Activated CD8-positive, alpha-beta T cell treated with anti-CD3 and anti-CD28 coated beads for 36 hours (primary cell): ENCODE results near the gene RNF168. TPM values are rescaled to one million over a fixed set of nuclear protein-coding genes. Genes with fewer than 3 reads are reported as not detected.
A peak's percentile ranks its signal among the peaks of the same experiment; 100 is the strongest.
"Not testable (repeated sequence)": the region's sequence is repeated elsewhere in the genome, so short reads cannot be mapped to it uniquely, and the experiment has no call there.

Experiments used
- ATAC-seq: fragments of 200-7000 bp; cut with Tn5 transposase; one replicate; pipeline ENCODE4 v1.10.0; 2021; ENCODE audit warnings: mild to moderate bottlenecking, moderate library complexity
- CTCF ChIA-PET: fragments of 350-600 bp; sonication (Branson Sonifier 250); formaldehyde crosslinking; loops from one replicate; lab custom pipeline; 2021; ENCODE audit warnings: antibody characterized with exemption; lab: Charles Lee
- POLR2A ChIA-PET: fragments of 350-600 bp; sonication (Branson Sonifier 250); formaldehyde crosslinking; loops from one replicate; lab custom pipeline; 2021; ENCODE audit warnings: antibody characterized with exemption; lab: Charles Lee
- DNase-seq: peaks from one replicate; pipeline ENCODE4 v3.0.0-alpha.2; 2020
- H3K27ac Mint-ChIP-seq: one replicate; pipeline ENCODE4 v1.8.0; 2021; ENCODE audit warnings: mild to moderate bottlenecking, mixed read lengths
- H3K27me3 Mint-ChIP-seq: one replicate; pipeline ENCODE4 v1.8.0; 2021; ENCODE audit warnings: mixed read lengths
- H3K36me3 Mint-ChIP-seq: one replicate; pipeline ENCODE4 v1.8.0; 2021; ENCODE audit warnings: low read depth, mixed read lengths
- H3K4me1 Mint-ChIP-seq: one replicate; pipeline ENCODE4 v1.8.0; 2021; ENCODE audit warnings: low read depth, mixed read lengths
- H3K4me3 Mint-ChIP-seq: one replicate; pipeline ENCODE4 v1.8.0; 2021; ENCODE audit warnings: mild to moderate bottlenecking, moderate library complexity, mixed read lengths
- H3K9me3 Mint-ChIP-seq: one replicate; pipeline ENCODE4 v1.8.0; 2021; ENCODE audit warnings: mixed read lengths
- intact Hi-C: fragments of 100-400 bp; cut with micrococcal nuclease; formaldehyde crosslinking; loops from one replicate; pipeline ENCODE4 v1.10.0; 2022
- total RNA-seq, 2 experiments: library from RNA; stranded (reverse); gene quantifications; one replicate each; pipeline ENCODE4 v1.2.3, GENCODE V29; 2021
- TF ChIP-seq, protein P1 (sequence below): fragments of 200-600 bp; IDR thresholded peaks from one replicate; pipeline ENCODE4 v1.8.0; 2022; ENCODE audit warnings: antibody characterized with exemption, mild to moderate bottlenecking

RNF168 gene
- total RNA-seq, 2 experiments from 2014 or later: 20.9 to 21.2 TPM

GRCh38 chr3:196471551-196471950 lies 32.0 kb downstream of the RNF168 start:
- Mint-ChIP-seq H3K4me3 (no peak overlapping the region), H3K9me3 (no peaks in the 10 kb centered on the region), H3K27me3 (no peaks in the 10 kb centered on the region), H3K36me3 (peaks cover 29% of the 10 kb centered on the region), H3K4me1 (peaks cover 11% of the 10 kb centered on the region), H3K27ac (no peak overlapping the region)
- intact Hi-C loops: no loop called here
- no peak for DNase-seq
- ChIA-PET POLR2A (no interaction called here), CTCF (interaction anchor here (0.6 kb wide), 1 partner anchor 8 kb away, joined by 4 read pairs; no protein-coding TSS in a partner anchor)
- TF ChIP-seq, protein P1, sequence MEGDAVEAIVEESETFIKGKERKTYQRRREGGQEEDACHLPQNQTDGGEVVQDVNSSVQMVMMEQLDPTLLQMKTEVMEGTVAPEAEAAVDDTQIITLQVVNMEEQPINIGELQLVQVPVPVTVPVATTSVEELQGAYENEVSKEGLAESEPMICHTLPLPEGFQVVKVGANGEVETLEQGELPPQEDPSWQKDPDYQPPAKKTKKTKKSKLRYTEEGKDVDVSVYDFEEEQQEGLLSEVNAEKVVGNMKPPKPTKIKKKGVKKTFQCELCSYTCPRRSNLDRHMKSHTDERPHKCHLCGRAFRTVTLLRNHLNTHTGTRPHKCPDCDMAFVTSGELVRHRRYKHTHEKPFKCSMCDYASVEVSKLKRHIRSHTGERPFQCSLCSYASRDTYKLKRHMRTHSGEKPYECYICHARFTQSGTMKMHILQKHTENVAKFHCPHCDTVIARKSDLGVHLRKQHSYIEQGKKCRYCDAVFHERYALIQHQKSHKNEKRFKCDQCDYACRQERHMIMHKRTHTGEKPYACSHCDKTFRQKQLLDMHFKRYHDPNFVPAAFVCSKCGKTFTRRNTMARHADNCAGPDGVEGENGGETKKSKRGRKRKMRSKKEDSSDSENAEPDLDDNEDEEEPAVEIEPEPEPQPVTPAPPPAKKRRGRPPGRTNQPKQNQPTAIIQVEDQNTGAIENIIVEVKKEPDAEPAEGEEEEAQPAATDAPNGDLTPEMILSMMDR: no peak
- no peak for ATAC-seq

DNA sequence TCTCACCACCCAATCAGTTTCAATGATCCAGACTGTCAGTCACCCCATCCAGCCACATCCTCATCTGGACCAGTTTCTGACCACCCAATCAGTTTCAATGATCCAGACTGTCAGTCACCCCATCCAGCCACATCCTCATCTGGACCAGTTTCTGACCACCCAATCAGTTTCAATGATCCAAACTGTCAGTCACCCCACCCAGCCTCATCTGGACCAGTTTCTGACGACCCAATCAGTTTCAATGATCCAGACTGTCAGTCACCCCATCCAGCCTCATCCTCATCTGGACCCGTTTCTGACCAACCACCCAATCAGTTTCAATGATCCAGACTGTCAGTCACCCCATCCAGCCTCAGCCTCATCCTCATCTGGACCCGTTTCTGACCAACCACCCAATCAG lies 33.4 kb downstream of the RNF168 start:
- POLR2A ChIA-PET, ATAC-seq, intact Hi-C loops, H3K9me3 Mint-ChIP-seq, DNase-seq, H3K4me3 Mint-ChIP-seq, H3K27ac Mint-ChIP-seq, CTCF ChIA-PET, H3K27me3 Mint-ChIP-seq: not testable (repeated sequence)
- H3K36me3 Mint-ChIP-seq: peaks cover 27% of the 10 kb centered on the region
- H3K4me1 Mint-ChIP-seq: peaks cover 11% of the 10 kb centered on the region

GRCh38 chr3:196463804-196464203 lies 39.8 kb downstream of the RNF168 start:
- DNase-seq (no peak), ATAC-seq (no peak)
- Mint-ChIP-seq H3K36me3 (peaks cover 12% of the 10 kb centered on the region), H3K27me3 (no peaks in the 10 kb centered on the region), H3K4me1 (peaks cover 7% of the 10 kb centered on the region), H3K27ac (no peak overlapping the region), H3K4me3 (no peak overlapping the region), H3K9me3 (peaks cover 9% of the 10 kb centered on the region)
- POLR2A ChIA-PET: interaction anchor here (0.8 kb wide), 1 partner anchor 147 kb away, joined by 3 read pairs; no protein-coding TSS in a partner anchor
- CTCF ChIA-PET: interaction anchor here (1.5 to 1.7 kb wide), 2 partner anchors 23 to 65 kb away, joined by 3 read pairs; no protein-coding TSS in a partner anchor
- intact Hi-C loops: no loop called here
- TF ChIP-seq, protein P1: no peak

- H3K9me3 Mint-ChIP-seq: peaks cover 9% of the 10 kb centered on the region
- H3K27me3 Mint-ChIP-seq: no peaks in the 10 kb centered on the region
- intact Hi-C loops: no loop called here
- no peak overlapping the region for H3K27ac Mint-ChIP-seq
- ChIA-PET CTCF (interaction anchor here (1.5 to 1.7 kb wide), 2 partner anchors 23 to 66 kb away, joined by 3 read pairs; no protein-coding TSS in a partner anchor), POLR2A (no interaction called here)
- ATAC-seq (no peak), DNase-seq (no peak)
- H3K4me1 Mint-ChIP-seq: peaks cover 7% of the 10 kb centered on the region
- no peak overlapping the region for H3K4me3 Mint-ChIP-seq
- H3K36me3 Mint-ChIP-seq: peaks cover 10% of the 10 kb centered on the region
- TF ChIP-seq, protein P1: no peak
These were observed 40.2 kb downstream of the RNF168 start for GRCh38 chr3:196463478-196463756.

DNA sequence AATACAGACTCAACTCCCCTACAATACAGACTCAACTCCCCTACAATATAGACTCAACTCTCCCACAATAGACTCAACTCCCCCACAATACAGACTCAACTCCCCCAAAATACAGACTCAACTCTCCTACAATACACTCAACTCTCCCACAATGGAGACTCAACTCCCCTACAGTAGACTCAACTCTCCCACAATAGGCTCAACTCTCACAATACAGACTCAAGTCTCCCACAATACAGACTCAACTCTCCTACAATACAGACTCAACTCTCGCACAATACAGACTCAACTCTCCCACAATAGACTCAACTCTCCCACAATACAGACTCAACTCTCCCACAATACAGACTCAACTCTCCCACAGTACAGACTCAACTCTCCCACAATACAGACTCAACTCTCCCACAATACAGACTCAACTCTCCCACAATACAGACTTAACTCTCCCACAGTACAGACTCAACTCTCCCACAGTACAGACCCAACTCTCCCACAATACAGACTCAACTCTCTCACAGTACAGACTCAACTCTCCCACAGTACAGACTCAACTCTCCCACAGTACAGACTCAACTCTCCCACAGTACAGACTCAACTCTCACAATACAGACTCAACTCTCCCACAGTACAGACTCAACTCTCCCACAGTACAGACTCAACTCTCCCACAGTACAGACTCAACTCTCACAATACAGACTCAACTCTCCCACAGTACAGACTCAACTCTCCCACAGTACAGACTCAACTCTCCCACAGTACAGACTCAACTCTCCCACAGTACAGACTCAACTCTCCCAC lies 40.7 kb downstream of the RNF168 start:
- ATAC-seq, intact Hi-C loops, H3K4me3 Mint-ChIP-seq, H3K27ac Mint-ChIP-seq, H3K27me3 Mint-ChIP-seq, H3K36me3 Mint-ChIP-seq, H3K9me3 Mint-ChIP-seq, POLR2A ChIA-PET, DNase-seq: not testable (repeated sequence)
- CTCF ChIA-PET: interaction anchor here (1.7 kb wide), 1 partner anchor 66 kb away, joined by 3 read pairs; no protein-coding TSS in a partner anchor
- H3K4me1 Mint-ChIP-seq: peaks cover 10% of the 10 kb centered on the region

DNA sequence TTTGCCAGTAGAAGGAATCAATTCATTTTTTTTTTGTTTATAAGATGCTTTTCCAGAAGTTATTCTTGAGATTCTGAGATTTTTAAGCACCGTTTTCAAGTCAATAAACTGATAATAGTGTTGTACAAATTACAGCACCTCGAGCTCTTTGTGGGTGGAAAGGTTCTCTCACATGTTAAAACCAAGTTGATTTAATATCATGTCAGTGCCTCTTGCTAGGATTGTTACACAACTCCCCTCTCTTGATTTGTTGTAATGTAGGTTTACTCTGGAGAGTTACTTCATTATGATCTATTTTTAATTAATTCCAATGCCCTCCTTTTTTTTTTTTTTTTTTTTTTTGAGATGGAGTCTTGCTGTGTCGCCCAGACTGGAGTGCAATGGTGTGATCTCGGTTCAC lies 45.5 kb downstream of the RNF168 start:
- TF ChIP-seq, protein P1: no peak
- Mint-ChIP-seq H3K27me3 (no peaks in the 10 kb centered on the region), H3K9me3 (peaks cover 5% of the 10 kb centered on the region), H3K4me3 (no peak overlapping the region), H3K4me1 (peaks cover 15% of the 10 kb centered on the region), H3K27ac (no peak overlapping the region), H3K36me3 (peaks cover 2% of the 10 kb centered on the region)
- DNase-seq (no peak), ATAC-seq (no peak)
- intact Hi-C loops: no loop called here
- CTCF ChIA-PET: interaction anchor here (1.0 to 2.1 kb wide), 3 partner anchors 11 to 93 kb away, joined by 3 to 10 read pairs (median 4); no protein-coding TSS in a partner anchor
- POLR2A ChIA-PET: no interaction called here

- POLR2A ChIA-PET, H3K9me3 Mint-ChIP-seq, H3K27me3 Mint-ChIP-seq, ATAC-seq, H3K27ac Mint-ChIP-seq, intact Hi-C loops, H3K4me3 Mint-ChIP-seq, H3K36me3 Mint-ChIP-seq: not testable (repeated sequence)
- DNase-seq: peak; percentile 10
- peaks cover 15% of the 10 kb centered on the region for H3K4me1 Mint-ChIP-seq
- CTCF ChIA-PET: interaction anchor here (1.0 to 2.1 kb wide), 3 partner anchors 12 to 92 kb away, joined by 3 to 10 read pairs (median 4); no protein-coding TSS in a partner anchor
These were observed 46.1 kb downstream of the RNF168 start for GRCh38 chr3:196457470-196457869.
